GM13977 (cell line): Measurements from ENCODE around the gene MTMR3.

Source experiments
- DNase-seq: peaks from one replicate; pipeline ENCODE4 v3.0.0; 2012; ENCODE audit warnings: low spot score
- in situ Hi-C: fragments of 300-500 bp; cut with MboI; formaldehyde crosslinking; loops from one replicate; pipeline ENCODE4 v1.12.0; 2022; ENCODE audit warnings: low sequenced_read_pairs, low pct_unique_long_range_greater_than_20kb, mixed read lengths, inconsistent platforms; ENCODE audit not compliant: unreplicated experiment
- TF ChIP-seq, protein P1 (sequence below): IDR thresholded peaks from 2 replicates; pipeline ENCODE4 v1.5.1; 2012; ENCODE audit warnings: mild to moderate bottlenecking, control low read depth; ENCODE audit not compliant: insufficient read depth; ENCODE audit errors: extremely low read depth, missing control alignments

The MTMR3 gene

DNA sequence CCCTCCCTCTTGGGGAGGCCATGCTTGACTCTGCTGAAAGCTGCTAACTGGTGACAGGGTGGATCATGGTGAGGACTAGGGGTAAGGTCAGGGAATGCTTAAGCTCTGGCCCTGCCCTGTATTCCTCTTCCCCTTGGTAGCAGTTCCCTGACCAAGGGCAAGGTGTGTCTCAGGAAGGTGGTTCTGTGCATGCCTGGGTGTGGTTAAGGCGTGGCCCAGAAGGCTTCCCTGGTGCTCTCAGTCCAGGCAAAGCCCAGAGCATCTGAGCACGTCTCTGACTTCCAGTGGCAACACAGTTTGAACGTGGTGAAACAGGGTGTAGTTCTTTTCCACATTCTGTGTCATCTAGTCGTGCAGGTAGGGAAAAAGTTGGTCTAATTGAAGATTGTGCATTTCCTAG is 144.2 kb downstream of the MTMR3 start:
- in situ Hi-C loops, result no loop called here
- DNase-seq, result no peak
- TF ChIP-seq, protein P1, sequence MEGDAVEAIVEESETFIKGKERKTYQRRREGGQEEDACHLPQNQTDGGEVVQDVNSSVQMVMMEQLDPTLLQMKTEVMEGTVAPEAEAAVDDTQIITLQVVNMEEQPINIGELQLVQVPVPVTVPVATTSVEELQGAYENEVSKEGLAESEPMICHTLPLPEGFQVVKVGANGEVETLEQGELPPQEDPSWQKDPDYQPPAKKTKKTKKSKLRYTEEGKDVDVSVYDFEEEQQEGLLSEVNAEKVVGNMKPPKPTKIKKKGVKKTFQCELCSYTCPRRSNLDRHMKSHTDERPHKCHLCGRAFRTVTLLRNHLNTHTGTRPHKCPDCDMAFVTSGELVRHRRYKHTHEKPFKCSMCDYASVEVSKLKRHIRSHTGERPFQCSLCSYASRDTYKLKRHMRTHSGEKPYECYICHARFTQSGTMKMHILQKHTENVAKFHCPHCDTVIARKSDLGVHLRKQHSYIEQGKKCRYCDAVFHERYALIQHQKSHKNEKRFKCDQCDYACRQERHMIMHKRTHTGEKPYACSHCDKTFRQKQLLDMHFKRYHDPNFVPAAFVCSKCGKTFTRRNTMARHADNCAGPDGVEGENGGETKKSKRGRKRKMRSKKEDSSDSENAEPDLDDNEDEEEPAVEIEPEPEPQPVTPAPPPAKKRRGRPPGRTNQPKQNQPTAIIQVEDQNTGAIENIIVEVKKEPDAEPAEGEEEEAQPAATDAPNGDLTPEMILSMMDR, result no peak

- DNase-seq, result no peak
- TF ChIP-seq, protein P1, result no peak
- in situ Hi-C loops, result no loop called here
These were observed 144.8 kb downstream of the MTMR3 start for GRCh38 chr22:30027791-30028190.

- in situ Hi-C loops, result no loop called here
- no peak for DNase-seq
- TF ChIP-seq, protein P1, result no peak
These were observed 145.8 kb downstream of the MTMR3 start for GRCh38 chr22:30028731-30029130.

- in situ Hi-C loops, result no loop called here
- DNase-seq, result no peak
- TF ChIP-seq, protein P1, result no peak
These were observed 146.5 kb downstream of the MTMR3 start for GRCh38 chr22:30029512-30029911.

DNA sequence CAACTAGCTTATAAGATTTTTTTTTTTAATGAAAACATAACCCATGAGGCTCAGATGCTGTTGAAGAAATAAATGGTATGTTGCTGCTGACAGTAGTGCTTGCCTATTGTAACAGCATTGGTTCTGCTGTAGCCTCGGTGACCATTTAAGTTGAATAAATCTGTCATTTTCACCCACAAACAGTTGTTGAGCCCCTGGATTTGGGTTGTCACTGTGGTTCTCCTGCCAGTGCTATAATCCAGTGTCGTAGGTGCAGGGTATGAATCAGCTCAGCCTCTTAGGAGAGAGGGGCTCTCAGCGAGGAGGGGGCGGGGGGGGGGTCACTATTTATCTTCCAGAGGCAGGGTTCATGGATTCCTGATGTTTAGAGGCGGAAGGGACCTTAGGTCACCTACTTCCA is 147.4 kb downstream of the MTMR3 start:
- DNase-seq, result no peak
- in situ Hi-C loops, result no loop called here
- TF ChIP-seq, protein P1, result no peak

DNA sequence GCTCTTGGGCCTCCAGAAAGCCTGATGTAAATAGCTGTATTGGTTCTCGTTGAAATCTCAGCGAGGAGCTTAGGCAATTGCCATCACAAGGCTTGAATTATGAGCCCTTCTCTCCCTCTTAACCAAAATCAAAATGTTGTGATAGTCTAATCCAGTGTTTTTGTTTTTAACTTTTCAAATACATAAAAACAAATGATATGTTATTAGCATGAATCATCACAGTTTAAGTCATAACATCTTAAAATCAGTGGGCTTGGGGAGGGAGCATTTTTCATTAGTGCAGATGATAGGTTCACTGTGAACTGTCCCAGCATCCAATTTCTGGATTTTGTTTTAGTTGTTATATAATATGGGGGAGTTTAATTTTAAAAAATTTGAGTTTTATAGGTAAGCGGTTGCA is 148.4 kb downstream of the MTMR3 start:
- no peak for DNase-seq
- TF ChIP-seq, protein P1, result no peak
- in situ Hi-C loops, result no loop called here
